Pulmonary artery endothelial cell (primary cell): Measurements from ENCODE around the gene HARBI1. TPM values are rescaled to one million over a fixed set of nuclear protein-coding genes. Genes with fewer than 3 reads are reported as not detected.
"Not testable (repeated sequence)": the region's sequence is repeated elsewhere in the genome, so short reads cannot be mapped to it uniquely, and the experiment has no call there.

Experiments used
- DNase-seq: peaks from one replicate; pipeline ENCODE4 v3.0.0-alpha.2; 2011; ENCODE audit warnings: low read depth, low spot score
- total RNA-seq: library from RNA; depleted of rRNA; stranded (reverse); fragments of >200 nt; gene quantifications from 2 replicates; pipeline ENCODE4 v1.2.3, GENCODE V29; 2014

Gene HARBI1
- total RNA-seq, 1 donor from 2014 or later = 5.8 TPM

GRCh38 chr11:46597155-46597554, 19.9 kb downstream of the HARBI1 start:
- DNase-seq = no peak

GRCh38 chr11:46594785-46595184, 22.2 kb downstream of the HARBI1 start:
- no peak for DNase-seq

DNA sequence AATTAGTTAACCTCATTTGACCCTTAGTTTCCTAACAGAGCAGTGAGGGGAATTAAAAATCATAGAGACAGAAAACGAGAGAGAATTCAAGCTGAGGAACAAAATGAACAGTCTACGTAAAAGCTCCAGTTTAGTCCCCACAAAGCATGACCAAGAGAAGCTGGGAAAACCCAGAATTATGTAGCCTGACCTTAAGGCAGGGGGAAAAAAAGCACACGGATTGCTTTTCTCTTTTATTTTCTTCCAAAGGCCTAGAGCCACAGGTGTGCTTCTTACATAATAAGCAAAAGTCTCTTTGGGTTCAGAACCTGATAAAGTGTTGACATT, 22.7 kb downstream of the HARBI1 start:
- DNase-seq = no peak

DNA sequence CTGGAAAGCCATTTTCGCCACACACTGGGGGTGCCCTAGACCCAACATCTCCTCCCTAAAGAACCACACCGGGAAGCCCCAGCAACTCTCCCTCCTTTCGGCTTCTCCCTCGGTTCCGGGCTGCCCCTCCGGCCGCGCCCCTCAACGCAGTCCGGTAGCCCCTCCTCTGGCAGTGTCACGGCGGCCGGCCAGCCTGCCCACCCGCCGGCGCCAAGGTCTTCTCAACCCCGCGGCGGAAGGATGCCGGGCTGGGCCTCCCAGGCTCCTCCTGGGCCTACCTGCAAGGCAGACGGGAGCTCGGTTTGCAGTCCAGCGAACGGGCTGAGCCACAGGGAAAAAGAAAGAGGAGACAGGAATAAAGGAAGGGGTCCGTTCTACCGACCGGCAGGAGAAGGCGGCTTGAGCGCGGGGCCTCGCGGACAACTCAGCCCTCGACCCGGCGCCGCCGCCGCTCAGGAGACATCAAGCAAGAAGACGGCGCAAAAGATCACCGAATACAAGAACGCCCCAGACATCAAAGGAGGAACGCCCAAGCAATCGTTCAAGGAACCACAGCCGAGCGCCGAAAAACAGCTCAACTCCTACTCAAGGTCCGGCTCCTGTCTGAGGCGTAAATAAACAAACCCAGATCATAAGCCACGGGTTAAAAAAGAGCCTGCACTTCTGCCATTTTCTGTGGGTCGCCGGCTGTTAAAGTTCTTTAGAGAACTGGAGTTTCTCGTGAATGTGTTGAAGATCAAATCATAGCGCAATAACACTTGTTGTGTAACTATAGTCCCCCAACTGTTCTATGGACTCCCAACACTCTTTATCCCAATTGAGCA, 23.3 kb downstream of the HARBI1 start, which contains the start of gene AMBRA1:
Gene AMBRA1, minus strand, starts transcription at position 474 of the 824 bp plus-strand sequence. CDS start 45,643 bp downstream, outside the sequence.
- peak; percentile 78 for DNase-seq

DNA sequence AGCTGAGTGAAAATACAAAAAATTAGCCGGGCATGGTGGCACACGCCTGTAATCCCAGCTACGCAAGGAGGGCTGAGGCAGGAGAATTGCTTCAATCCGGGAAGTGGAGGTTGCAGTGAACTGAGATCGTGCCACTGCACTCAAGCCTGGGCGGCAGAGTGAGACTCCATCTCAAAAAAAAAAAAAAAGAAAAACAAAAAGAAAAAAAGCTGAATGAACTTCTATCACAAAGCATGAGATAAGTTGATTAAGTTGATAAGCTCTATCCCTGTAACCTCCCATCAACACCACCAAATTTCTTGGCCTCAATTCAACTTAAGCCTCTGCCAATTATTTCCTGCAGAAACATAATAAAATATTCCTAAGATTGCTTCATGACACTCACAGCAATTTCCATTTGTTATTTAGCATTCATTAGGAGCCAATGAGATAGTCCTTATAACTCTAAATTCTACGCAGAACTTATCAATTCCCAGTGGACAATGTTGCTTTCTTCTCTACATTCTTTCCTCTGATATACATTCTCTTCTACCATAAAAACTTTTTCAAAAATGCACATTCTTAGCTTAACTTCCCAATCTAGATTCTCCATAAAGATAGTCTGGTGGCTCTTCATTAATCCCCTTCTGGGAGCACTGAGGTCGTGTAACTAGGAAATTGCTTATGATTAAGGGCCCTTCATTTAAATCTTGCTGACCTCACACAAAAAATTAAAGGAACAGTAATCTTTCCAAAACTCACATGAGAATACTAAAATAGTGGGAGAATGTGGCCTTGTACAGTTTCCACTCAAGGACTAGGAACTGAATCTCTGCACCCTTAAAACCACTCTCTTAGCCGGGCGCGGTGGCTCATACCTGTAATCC, 26.1 kb downstream of the HARBI1 start:
- DNase-seq = no peak

- no peak for DNase-seq
Observed at GRCh38 chr11:46588915-46589314, 28.1 kb downstream of the HARBI1 start.

GRCh38 chr11:46588131-46588530, 28.9 kb downstream of the HARBI1 start:
- no peak for DNase-seq

GRCh38 chr11:46583513-46583912, 33.5 kb downstream of the HARBI1 start:
- DNase-seq = not testable (repeated sequence)

DNA sequence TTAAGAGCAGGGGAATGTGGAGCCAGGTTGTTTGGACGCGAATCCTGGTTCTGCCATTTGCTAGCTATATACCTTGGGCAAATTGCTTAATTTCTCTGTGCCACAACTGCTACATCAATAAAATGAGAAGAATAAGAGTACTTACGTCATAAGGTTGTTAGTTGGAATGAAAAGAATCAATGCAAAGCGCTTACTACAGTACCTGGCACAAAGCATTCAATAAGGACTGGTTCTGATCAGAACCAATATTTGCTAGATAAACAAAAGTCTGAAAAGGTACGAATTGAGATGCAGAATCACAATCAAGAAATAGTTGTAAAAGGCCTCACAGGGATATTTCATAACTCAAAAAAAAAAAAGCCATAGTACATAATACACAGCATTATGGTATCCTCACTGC, 34.4 kb downstream of the HARBI1 start:
- no peak for DNase-seq

GRCh38 chr11:46577058-46577457, 40.0 kb downstream of the HARBI1 start:
- DNase-seq = no peak

GRCh38 chr11:46574656-46575055, 42.4 kb downstream of the HARBI1 start:
- DNase-seq = no peak

- DNase-seq = no peak
Observed at GRCh38 chr11:46570790-46571398, 46.1 kb downstream of the HARBI1 start.

DNA sequence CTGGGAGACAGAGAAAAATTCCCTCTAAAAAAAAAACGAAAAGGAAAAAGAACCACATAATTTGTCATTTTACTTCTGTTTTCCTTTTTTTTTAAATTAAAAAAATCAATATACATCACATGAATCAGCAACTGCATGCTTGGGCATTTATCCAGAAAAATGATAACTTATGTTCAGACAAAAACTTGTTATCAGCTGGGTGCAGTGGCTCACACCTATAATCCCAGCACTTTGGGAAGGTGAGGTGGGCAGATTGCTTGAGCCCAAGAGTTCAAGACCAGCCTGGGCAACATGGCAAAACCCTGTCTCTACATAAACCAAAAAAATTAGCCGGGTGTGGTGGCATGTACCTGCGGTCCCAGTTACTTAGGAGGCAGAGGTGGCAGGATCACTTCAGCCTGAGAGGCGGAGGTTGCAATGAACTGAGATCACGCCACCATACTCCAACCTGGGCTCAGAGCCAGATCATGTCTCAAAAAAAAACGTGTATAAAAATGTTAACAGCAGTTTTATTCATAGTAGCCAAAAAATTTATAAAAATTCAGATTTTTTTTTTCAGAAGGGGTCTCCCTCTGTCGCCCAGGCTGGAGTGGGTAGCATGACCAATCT, 51.7 kb downstream of the HARBI1 start:
- no peak for DNase-seq

DNA sequence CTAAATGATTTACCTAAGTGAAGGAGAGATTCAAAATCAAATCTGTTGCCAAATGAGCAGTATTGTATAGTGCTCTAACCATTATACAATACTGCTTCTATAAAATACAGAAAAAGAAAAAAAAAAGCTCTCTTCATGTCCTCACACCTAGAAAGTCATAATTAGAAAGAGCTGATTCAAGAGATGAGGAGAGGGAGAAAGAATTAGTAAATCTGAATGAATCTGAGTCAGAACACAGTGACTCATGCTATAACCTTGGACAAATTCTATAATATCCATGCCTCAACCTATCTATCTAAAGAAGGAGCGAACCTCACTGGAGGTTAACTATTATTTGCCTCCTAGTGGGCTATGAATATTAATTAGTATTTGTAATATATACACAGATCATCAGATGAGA, 52.6 kb downstream of the HARBI1 start:
- no peak for DNase-seq

DNA sequence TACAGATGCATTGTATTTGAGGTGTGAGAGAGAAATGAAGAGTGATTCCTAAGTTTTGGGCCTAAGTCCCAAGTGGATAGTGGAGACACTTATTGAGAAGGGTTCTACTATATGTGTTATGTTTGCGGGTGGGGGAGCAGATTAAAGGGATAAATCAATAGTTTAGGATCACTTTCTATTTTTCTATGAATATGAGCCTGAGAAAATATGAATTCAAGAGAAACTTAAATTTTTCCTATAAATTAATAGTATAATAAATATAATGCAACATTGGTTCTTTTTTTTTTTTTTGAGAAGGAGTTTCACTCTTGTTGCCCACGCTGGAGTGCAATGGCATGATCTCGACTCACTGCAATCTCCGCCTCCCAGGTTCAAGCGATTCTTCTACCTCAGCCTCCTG, 54.5 kb downstream of the HARBI1 start:
- no peak for DNase-seq

GRCh38 chr11:46560300-46560991, 56.6 kb downstream of the HARBI1 start:
- DNase-seq = no peak

- no peak for DNase-seq
Observed at GRCh38 chr11:46559815-46560214, 57.2 kb downstream of the HARBI1 start.

DNA sequence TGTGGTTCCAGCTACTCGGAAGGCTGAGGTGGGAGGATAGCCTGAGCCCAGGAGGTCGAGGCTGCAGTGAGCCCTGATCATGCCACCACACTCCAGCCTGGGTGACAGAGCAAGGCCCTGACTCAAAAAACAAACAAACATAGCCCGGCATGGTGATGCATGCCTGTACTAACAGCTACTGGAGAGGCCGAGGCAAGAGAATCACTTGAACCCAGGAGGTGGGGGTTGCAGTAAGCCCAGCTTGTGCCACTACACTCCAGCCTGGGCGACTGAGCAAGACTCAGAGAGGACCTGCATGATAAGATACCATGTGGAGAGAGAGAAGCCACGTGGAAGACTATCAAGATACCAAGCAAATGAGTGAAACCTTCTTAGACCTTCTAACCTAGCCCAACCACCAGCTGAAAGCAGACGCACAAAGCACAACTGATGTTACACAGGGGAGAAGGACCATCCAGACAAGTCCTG, 59.3 kb downstream of the HARBI1 start:
- no peak for DNase-seq

DNA sequence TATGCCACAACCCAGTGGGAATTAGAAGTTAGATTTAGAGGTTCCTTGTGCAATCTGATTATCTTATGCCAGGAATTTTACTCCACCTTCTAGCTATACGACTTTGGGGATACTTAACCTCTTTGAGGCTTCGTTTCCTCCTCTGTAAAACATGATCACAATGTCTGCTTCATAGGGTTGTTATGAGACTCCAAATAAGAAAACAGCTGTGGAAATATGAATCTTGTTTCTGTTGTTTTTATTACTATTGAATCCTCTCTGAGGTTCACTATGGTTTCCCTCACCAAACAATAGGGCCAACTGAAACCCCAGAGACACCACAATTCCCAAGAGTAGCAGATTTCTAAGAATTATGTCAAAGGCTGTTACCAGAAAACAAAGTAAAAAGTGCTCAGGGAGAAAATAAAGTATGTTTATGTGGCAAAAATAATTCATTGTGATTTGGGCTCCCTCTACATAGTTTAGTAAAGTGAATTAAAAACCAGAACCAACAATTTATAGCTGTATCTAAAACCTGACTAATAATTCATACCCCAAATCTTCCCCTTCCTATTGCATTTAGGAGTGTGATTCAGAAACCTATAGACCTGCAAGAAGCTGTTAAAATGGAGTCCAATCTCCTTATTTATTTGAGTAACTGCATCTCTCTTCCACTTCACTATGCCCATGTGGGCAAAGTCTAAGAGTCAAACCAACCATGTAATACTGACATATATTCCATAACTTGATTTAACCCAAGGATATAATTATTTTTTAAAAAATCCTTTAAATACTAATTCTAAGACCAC, 61.6 kb downstream of the HARBI1 start:
- DNase-seq = no peak
